Measurements from ENCODE around the gene FNDC3B.

The FNDC3B gene

DNA sequence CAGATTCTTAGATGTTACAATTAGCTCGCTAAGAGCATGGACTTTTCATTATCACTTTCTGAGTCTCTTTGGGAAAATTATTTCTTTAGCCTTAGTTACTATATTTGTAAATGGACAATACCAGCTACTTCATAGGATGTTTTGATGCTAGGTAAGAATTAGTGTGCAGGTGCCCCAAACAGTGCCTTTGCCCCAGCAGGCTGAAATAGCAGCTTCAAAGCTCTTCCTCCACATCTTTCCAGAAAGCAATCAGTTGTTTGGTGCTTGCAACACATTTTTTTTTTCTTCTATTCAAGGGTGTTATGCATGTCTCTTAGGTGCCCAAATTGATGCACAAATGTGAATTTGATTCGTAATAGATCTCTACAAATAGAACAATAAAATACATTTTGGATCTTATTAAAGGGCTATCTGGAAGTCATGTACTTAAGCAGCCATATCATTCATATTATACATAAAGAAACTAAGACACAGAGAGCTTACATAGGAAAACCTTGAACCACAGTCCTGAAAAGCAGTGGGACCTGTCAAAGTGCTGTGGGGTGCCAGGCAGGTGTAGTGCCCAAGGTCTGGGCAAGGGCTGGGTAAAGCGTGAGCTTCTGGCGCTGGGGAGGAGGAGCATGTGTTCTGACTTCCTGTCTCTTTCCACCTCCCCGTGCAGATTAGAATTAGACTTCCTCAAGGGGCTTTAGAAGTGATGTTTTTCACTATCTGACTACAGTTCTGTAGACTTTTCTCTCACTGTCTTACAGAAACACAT, 62.9 kb downstream of the FNDC3B start:
- TF ChIP-seq POLR2AphosphoS5 (IDR thresholded peaks at IDR 0.05; ENCODE audit: low read depth, low read length): no peak
- TF ChIP-seq TAF1 (IDR thresholded peaks at IDR 0.05; ENCODE audit: borderline replicate concordance, insufficient read depth, low read length): no peak
- no peak for TF ChIP-seq FOXP2 (optimal IDR thresholded peaks at IDR 0.05; ENCODE audit: borderline replicate concordance, extremely low read depth, extremely low read length, insufficient read depth)
- no peak for TF ChIP-seq SIN3A (IDR thresholded peaks at IDR 0.05; ENCODE audit: borderline replicate concordance, insufficient read depth, low read length)
- TF ChIP-seq, protein P1, sequence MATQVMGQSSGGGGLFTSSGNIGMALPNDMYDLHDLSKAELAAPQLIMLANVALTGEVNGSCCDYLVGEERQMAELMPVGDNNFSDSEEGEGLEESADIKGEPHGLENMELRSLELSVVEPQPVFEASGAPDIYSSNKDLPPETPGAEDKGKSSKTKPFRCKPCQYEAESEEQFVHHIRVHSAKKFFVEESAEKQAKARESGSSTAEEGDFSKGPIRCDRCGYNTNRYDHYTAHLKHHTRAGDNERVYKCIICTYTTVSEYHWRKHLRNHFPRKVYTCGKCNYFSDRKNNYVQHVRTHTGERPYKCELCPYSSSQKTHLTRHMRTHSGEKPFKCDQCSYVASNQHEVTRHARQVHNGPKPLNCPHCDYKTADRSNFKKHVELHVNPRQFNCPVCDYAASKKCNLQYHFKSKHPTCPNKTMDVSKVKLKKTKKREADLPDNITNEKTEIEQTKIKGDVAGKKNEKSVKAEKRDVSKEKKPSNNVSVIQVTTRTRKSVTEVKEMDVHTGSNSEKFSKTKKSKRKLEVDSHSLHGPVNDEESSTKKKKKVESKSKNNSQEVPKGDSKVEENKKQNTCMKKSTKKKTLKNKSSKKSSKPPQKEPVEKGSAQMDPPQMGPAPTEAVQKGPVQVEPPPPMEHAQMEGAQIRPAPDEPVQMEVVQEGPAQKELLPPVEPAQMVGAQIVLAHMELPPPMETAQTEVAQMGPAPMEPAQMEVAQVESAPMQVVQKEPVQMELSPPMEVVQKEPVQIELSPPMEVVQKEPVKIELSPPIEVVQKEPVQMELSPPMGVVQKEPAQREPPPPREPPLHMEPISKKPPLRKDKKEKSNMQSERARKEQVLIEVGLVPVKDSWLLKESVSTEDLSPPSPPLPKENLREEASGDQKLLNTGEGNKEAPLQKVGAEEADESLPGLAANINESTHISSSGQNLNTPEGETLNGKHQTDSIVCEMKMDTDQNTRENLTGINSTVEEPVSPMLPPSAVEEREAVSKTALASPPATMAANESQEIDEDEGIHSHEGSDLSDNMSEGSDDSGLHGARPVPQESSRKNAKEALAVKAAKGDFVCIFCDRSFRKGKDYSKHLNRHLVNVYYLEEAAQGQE (IDR thresholded peaks at IDR 0.05; ENCODE audit: insufficient read depth in 1 of 2, low read depth in 2 of 2, low read length in 2 of 2): no peak

DNA sequence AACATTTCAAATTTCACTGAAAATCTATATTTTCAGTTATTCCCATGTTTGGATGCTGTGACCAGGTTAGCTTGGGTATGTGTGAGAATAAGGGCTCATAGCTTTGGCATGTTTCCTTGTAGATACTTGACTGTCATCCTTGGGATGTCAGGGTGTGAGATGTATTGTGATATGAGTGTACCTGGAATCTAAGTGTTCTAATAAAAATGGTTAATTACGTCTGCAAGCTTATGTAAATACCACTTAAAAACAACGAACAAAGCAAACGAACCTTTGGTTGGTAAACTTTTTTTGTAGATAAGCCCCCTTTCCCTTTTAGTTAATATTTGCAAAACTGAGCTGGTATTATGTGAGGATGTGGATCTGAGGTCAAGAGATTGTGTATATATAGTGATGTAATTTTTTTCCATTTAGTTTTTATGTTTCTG, 63.5 kb downstream of the FNDC3B start:
- no peak for TF ChIP-seq TAF1 (IDR thresholded peaks at IDR 0.05; ENCODE audit: borderline replicate concordance, insufficient read depth, low read length)
- TF ChIP-seq, protein P1 (IDR thresholded peaks at IDR 0.05; ENCODE audit: insufficient read depth in 1 of 2, low read depth in 2 of 2, low read length in 2 of 2): no peak
- TF ChIP-seq SIN3A (IDR thresholded peaks at IDR 0.05; ENCODE audit: borderline replicate concordance, insufficient read depth, low read length): no peak
- no peak for TF ChIP-seq POLR2AphosphoS5 (IDR thresholded peaks at IDR 0.05; ENCODE audit: low read depth, low read length)
- no peak for TF ChIP-seq FOXP2 (optimal IDR thresholded peaks at IDR 0.05; ENCODE audit: borderline replicate concordance, extremely low read depth, extremely low read length, insufficient read depth)

DNA sequence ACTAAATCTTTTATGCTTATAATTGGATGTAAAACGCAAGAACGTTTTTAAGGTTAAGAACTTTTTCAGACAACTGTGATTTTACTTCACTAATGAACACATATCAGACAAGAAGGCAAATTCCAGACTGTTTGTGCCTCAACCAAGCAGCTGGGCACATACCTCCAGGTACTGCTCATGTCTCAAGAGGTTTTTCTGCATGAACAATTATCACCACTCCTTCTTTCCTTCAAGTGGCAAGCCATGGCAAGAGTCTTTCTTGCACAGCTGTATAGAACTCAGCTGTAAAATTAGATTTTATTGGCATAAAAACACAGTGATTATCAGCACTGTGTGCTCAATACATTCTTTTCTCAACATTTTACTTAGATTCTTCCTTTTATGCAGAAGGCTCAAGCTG, 64.3 kb downstream of the FNDC3B start:
- no peak for TF ChIP-seq SIN3A (IDR thresholded peaks at IDR 0.05; ENCODE audit: borderline replicate concordance, insufficient read depth, low read length)
- no peak for TF ChIP-seq POLR2AphosphoS5 (IDR thresholded peaks at IDR 0.05; ENCODE audit: low read depth, low read length)
- no peak for TF ChIP-seq TAF1 (IDR thresholded peaks at IDR 0.05; ENCODE audit: borderline replicate concordance, insufficient read depth, low read length)
- TF ChIP-seq FOXP2 (optimal IDR thresholded peaks at IDR 0.05; ENCODE audit: borderline replicate concordance, extremely low read depth, extremely low read length, insufficient read depth): no peak

DNA sequence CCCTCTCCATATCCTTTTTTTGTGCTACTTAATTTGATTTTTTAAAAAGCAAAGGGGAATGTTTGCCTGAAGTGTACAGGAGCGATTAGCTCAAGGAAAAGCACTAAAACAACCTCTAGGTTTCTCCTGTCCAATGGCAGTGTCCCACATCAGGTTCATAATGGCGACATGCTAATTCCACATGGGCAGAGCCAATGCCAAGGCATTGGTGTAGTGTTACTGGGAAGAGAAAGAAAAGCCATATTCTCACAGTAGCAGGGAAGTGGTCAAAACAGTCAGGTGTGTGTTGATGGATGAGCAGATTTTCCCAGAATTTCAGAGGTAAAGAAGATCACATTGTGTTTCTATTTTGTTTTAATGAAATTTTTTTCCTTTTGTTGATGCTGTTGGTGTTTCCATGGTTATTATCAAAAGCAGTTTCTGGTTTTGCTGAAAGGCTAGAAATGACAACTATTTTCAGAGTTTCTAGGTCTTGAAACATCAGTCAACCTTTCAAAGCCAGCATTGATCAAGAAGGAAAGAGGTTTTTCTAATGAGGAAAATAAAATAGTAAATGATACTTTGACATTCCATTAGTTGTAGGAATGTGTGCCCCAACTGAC, 65.2 kb downstream of the FNDC3B start:
- no peak for TF ChIP-seq SIN3A (IDR thresholded peaks at IDR 0.05; ENCODE audit: borderline replicate concordance, insufficient read depth, low read length)
- TF ChIP-seq POLR2AphosphoS5 (IDR thresholded peaks at IDR 0.05; ENCODE audit: low read depth, low read length): no peak
- TF ChIP-seq, protein P1 (IDR thresholded peaks at IDR 0.05; ENCODE audit: insufficient read depth in 1 of 2, low read depth in 2 of 2, low read length in 2 of 2): no peak
- no peak for TF ChIP-seq FOXP2 (optimal IDR thresholded peaks at IDR 0.05; ENCODE audit: borderline replicate concordance, extremely low read depth, extremely low read length, insufficient read depth)
- no peak for TF ChIP-seq TAF1 (IDR thresholded peaks at IDR 0.05; ENCODE audit: borderline replicate concordance, insufficient read depth, low read length)

DNA sequence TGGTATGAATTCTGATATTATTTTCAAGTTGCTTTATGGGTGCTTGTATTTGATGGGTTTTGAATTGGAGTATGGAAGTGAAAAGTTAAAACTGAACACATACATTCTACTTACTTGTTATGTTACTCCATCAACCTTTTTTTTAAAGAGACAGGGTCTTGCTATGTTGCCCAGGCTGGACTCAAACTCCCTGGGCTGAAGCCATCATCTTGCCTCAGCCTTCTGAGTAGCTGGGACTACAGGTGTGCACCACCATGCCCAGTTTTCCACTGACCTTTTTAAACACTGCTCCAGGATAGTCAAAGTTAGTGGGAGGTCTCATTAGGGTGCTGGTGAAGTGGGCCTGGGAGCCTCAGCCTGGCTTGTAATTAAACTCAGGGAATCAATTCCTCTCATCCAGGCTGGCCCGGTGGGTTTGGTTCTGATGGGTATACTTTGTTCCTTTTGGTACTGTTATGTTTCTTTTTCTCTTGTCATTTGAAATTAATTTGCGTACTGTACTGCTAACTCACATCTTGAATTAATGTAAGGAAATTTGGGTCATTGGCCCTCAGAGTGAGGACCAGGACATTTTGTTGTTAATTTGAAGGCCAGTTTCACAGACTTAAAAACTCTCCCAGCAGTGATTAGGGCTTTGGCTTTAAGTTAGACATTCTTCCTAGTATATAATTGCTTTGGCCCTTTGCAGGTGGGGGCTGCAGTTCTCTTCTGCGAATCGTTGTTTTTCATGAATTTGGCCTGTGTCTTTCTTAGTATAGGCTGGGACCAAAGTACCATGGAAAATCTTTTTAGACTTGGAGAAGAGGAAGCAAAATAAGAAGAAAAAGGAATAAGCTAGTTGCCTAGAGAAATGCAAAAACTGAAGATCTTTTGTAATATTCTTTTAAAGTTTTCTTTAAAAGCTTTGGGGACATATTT, 66.9 kb downstream of the FNDC3B start:
- no peak for TF ChIP-seq POLR2AphosphoS5 (IDR thresholded peaks at IDR 0.05; ENCODE audit: low read depth, low read length)
- TF ChIP-seq SIN3A (IDR thresholded peaks at IDR 0.05; ENCODE audit: borderline replicate concordance, insufficient read depth, low read length): no peak
- TF ChIP-seq, protein P1 (IDR thresholded peaks at IDR 0.05; ENCODE audit: insufficient read depth in 1 of 2, low read depth in 2 of 2, low read length in 2 of 2): no peak
- TF ChIP-seq TAF1 (IDR thresholded peaks at IDR 0.05; ENCODE audit: borderline replicate concordance, insufficient read depth, low read length): no peak
- TF ChIP-seq FOXP2 (optimal IDR thresholded peaks at IDR 0.05; ENCODE audit: borderline replicate concordance, extremely low read depth, extremely low read length, insufficient read depth): no peak

All from PFSK-1 (cell line).